ENCODE data around the gene ACADSB.

The ACADSB gene

GRCh38 chr10:123042708-123043408, 34.1 kb downstream of the ACADSB start:
- DNase-seq, result no peak

- DNase-seq, result peak; percentile 40 to 60 (median 56)
Measured at GRCh38 chr10:123043409-123043925, 34.7 kb downstream of the ACADSB start.

DNA sequence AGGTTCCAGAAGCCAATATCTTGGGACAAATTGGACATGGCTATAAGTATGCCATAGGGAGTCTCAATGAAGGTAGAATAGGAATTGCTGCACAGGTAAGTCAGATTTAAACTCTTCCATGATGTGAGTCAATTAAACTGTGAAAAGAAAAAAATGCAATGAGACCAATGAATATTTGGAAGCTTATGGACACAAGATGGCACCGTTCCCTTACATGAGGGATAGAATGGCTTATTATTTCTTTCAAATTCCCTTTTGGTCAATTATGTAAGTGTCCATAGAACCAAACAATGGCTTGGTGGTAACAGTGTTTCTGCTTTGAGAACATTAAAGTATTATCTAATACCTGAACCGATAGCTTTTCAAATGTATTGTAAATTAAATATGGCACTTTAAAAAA, 35.6 kb downstream of the ACADSB start:
- peak in 2 of 3 donors; percentile 10 to 16 for DNase-seq

DNA sequence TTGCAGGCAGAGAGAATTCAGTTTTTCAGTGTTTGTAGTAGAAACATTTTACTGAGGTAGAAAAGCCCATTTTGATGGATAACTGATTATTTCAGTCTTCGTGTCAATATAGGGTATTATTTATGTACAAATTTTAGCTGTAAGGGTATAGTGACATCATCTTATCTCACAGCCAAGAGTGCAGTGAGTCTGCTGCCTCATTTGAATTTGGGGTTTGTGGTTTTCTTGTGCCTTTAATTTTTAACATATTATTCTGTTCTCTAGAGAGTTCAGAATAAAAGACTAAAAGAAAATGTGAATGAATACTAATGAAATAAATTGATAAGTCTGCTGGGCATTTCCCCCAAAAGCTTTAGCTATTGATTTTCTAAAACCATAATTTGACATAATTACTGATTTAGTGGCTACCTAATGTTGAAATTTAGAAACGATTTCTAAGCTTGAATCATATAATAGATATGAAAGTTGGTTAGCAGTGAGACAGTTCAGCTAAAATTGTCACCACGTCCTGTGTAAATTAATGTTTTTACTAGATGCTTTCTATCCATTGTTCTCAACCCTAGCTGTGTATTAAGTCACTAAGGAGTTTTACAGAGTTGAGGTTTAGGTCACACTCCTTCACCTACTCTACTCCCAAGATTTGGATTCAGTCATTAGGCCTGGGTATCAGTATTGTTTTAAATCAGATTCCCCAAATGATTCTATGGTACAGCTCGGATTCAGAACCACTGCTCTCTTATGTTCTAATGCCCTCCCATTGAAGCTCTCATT, 37.3 kb downstream of the ACADSB start:
- no peak for DNase-seq

DNA sequence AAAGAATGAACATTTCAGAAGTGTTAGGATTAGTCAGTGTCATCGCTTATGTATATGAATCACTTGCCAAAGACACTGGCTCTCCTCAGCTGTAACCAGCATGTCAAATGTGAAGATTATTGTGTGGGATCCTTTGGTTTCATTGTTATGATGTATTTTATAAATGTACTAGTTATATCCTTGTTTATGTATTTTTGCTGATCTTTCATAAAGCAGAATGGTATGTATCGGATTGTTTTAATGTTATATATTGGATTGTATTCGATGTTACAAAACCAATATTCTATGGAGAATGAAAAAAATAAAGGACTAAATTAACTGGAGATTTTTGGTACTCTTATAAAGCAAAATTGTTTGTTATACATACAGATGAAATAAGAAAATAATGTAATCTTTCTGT, 49.2 kb downstream of the ACADSB start:
- no peak for DNase-seq

DNA sequence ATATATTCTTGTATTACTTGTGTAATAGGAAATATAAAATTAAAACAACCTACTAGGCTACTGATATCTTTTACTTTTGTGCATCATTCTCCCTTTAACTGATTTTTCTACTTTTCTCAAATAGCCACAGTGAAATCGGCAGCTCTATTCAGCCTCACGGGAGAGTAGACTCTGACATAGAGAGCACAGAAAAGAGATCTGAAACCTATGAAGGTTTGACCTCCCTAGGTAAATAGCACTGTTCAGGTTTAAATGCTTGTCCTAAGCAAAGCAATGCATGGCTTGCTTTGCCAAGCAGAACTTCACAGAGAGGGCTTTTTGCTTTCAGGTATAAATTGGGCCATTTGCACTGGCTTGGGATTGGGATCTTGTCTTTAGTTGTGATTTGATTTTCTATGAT, 53.1 kb downstream of the ACADSB start:
- DNase-seq, result no peak

GRCh38 chr10:123062726-123063125, 53.9 kb downstream of the ACADSB start:
- DNase-seq, result no peak

DNA sequence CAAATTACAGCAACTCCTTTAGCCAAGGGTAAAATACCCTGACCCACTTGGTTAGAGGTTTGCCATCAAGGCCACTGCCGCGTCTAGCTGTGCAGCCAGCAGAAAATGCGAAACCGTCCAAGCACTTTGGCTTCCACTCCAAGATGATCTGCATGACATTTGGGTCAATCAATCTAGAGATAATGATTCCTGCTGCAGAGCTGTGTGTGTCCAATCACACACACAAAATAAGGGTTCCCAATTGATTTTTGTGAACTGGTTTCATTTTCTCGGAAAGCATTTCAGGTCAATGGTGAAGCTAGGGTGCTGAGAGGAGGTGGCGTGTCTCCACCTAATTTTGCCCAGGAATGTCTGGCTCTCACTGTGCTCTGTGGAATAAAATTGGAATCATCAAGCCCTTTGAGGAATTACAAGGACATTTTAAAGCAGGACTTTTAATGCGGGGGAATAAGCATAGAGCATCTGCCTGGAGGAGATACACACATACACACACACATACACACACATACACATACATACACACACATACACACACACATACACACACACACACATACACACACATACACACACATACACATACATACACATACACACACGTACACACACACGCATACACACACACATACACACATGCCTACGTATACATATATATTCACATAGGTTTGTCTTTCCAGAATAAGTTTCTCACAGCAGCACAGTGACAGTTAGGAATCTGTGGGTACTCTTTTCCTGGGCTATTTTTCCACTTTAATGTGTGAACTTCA, 59.5 kb downstream of the ACADSB start:
- no peak for DNase-seq

DNA sequence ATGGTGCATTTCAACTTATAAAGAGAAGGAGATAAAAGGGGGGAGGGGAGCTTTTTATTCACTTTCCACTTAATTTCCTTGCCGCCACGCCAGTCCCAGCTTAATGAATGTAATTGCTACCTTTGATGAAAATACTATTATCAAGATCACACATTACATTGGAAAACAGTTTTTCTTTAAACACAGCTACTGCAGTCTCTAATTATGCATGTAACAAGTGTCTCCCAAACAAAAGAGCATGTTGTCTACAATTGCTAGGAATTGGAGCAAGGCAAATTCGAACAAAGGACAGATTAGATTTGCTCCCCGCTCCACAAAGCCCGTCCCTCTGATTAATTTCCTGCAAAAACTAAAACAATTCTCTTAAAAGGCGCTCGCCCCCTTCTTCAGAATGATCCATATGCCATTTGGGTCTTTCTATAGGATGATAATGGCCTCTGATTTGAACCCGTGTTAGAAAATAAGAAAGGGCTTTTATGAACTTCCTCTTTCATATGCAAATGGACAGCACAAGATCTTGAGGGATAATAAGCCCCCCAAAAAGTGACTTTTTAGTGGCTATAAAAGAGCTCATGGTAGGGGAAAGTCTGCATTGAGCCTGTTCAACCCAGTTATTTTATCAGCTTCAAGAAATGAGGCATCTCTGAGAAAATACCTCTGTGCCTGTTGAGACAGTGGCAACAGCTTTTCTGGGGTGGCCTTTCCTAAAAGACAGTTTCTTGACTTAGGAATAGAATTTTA, 60.6 kb downstream of the ACADSB start:
- DNase-seq, result no peak

DNA sequence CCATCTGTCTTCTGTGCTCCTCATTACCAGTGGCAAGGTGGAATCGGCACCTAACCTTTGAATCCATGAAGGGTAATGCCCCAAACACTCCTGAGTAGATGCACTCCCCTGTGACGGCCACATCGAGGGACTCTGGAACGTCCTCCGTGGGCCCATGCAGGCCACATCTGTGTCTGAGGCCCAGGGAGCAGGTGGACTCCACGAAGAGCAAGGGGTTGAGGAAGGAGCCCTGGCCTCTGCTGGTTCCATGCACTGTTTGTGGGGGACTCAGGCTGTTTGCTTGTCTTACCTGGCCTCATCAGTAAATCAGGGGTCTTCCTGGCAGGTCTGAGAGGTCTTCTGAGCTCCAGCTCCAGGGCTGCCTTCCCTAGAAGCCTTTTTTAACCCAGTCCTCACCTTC, 64.4 kb downstream of the ACADSB start:
- no peak for DNase-seq

DNA sequence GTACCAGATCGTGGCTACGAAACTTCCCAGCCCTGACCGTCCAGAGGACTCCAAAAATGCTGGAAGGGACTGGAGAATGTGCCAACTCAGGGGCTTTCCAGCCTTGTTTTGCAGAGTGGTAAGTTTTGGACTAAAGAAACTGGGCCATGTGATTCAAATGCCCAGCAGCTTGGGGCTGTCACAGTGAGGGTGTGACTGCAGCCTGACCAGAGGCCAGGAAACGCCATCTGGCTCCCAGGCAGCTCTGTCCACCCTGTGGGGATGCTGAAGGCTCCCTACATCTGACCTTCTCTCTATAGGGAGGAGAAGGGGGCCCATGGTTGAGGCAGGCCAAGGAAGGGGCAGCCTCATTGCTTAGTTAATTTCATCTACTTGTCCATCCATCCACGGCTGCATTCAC, 65.4 kb downstream of the ACADSB start:
- no peak for DNase-seq

DNA sequence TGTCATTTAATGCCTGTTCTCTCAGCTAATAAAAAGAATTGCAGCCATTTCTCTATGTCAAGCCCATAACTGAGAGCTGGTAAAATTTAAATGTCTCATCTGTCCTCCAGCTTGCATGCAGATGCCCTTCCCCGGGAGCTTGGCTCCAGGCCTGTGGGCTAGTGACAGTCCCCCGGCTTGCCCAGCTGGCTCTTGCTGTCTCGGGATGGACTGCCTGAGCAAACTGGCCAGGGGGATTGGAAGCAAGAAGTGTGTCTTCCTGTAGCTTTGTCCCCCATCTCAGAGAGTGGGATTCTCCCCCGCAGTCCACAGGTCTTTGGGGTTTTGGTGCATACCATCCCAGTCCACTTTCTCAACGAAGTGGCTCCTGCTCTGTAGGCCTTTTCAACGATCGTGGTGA, 73.1 kb downstream of the ACADSB start:
- DNase-seq, result no peak

- no peak for DNase-seq
Measured at GRCh38 chr10:123083811-123084210, 75.0 kb downstream of the ACADSB start.

GRCh38 chr10:123086281-123086680, 77.5 kb downstream of the ACADSB start:
- DNase-seq, result no peak

- no peak for DNase-seq
Measured at GRCh38 chr10:123087348-123087747, 78.5 kb downstream of the ACADSB start.

DNA sequence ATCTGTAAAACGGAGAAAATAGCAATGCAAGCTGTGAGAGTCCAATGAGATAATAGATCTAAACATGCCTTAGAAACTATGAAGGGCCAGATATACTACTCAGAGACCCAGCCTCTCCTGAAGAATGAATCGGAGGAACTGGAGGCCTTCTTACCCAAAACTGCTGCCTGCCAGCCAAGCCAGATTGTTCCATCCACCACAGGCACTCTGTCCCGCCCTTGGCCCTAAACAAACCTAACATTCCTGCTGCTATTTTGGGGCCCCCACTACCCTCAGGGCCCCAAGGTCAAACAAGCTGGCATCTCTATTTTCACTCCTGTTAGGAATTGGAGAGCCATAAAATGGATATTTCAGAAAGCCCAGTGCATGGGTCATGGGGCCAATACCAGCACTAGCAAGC, 79.0 kb downstream of the ACADSB start:
- no peak for DNase-seq

- no peak for DNase-seq
Measured at GRCh38 chr10:123092635-123093414, 84.0 kb downstream of the ACADSB start.

GRCh38 chr10:123093489-123093888, 84.7 kb downstream of the ACADSB start:
- no peak for DNase-seq

DNA sequence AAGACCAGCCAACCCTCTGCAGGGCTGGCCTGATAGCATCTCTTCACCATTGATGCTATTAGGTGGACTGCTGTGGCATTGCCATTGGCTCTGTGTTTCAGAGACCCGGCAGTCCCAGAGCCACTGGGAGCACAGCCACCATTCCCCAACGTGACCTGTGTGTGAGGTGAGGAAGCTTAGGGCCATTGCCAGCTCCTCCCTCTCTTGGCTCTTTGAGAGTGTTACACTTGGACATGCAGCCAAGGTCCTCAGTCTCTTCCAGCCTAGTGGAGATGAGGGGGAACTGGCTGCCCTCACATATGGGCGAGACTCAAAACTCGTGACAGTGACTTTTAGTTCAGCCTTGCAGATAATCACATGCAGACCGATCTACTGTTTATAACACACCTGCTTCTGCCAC, 87.6 kb downstream of the ACADSB start:
- no peak for DNase-seq

DNA sequence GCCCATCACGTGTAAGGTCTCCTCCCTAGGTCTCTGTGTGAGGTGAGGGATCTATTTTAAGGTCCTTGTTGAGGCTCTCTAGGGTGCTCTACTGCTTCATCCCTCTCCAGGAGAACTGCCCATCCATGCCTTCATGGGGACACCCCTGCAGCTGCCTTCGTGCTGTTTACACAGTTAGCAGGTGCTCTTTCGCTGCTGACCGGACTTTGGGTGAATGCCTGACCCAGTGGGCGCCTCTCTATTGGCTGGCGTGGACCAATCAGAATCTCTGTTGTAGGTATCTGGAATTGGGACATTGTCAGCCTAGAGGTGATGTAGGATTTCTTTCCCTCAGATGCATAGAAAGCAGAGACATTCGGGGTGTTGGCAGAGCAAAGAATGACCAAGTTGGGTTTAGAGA, 88.2 kb downstream of the ACADSB start:
- no peak for DNase-seq

- no peak for DNase-seq
Measured at GRCh38 chr10:123100030-123100762, 91.4 kb downstream of the ACADSB start.
